ENCODE data around the gene PTGFRN. TPM values are rescaled to one million over a fixed set of nuclear protein-coding genes. Genes with fewer than 3 reads are reported as not detected.

The PTGFRN gene
- total RNA-seq, 4 donors from 2014 or later: 64.5 to 92.0 (median 83.9) TPM

GRCh38 chr1:116986421-116987255, 76.9 kb downstream of the PTGFRN start:
- H3K9me3 ChIP-seq: no peaks in the 10 kb centered on the region
- H3K4me3 ChIP-seq: no peak overlapping the region
- 83% methylated on average over 29 of the region's 29 CpGs for WGBS
- TF ChIP-seq POLR2A (IDR thresholded peaks at IDR 0.05) (no peak), CTCF (IDR thresholded peaks at IDR 0.05) (no peak), POLR2AphosphoS5 (IDR thresholded peaks at IDR 0.05) (no peak), EP300 (IDR thresholded peaks at IDR 0.05) (no peak)
- H3K4me1 ChIP-seq: peaks cover 30% of the 10 kb centered on the region
- DNase-seq (ENCODE audit: low spot score in 2 of 2): no peak
- H3K27ac ChIP-seq: no peak overlapping the region
- no peaks in the 10 kb centered on the region for H3K27me3 ChIP-seq
- peaks cover 21% of the 10 kb centered on the region for H3K36me3 ChIP-seq

- TF ChIP-seq POLR2AphosphoS5 (IDR thresholded peaks at IDR 0.05): no peak
- peaks cover 30% of the 10 kb centered on the region for H3K4me1 ChIP-seq
Observed at GRCh38 chr1:116987256-116987555, 77.5 kb downstream of the PTGFRN start.

GRCh38 chr1:116988248-116988647, 78.5 kb downstream of the PTGFRN start:
- Histone ChIP-seq H3K36me3 (peaks cover 21% of the 10 kb centered on the region), H3K27me3 (no peaks in the 10 kb centered on the region), H3K4me3 (no peak overlapping the region), H3K9me3 (no peaks in the 10 kb centered on the region), H3K27ac (no peak overlapping the region), H3K4me1 (peaks cover 30% of the 10 kb centered on the region)
- TF ChIP-seq POLR2AphosphoS5 (IDR thresholded peaks at IDR 0.05) (no peak), POLR2A (IDR thresholded peaks at IDR 0.05) (no peak), EP300 (IDR thresholded peaks at IDR 0.05) (no peak), CTCF (IDR thresholded peaks at IDR 0.05) (no peak)
- 62% methylated on average over 7 of the region's 7 CpGs for WGBS
- DNase-seq (ENCODE audit: low spot score in 2 of 2): no peak

More at GRCh38 chr1:116987256-116987555, 77.5 kb downstream of the PTGFRN start:
- no peak for DNase-seq (ENCODE audit: low spot score in 2 of 2)
- 87% methylated on average over 11 of the region's 11 CpGs for WGBS
- Histone ChIP-seq H3K9me3 (no peaks in the 10 kb centered on the region), H3K27ac (no peak overlapping the region), H3K27me3 (no peaks in the 10 kb centered on the region), H3K4me3 (no peak overlapping the region), H3K36me3 (peaks cover 21% of the 10 kb centered on the region)

GRCh38 chr1:116988908-116989307, 79.2 kb downstream of the PTGFRN start:
- TF ChIP-seq POLR2AphosphoS5 (IDR thresholded peaks at IDR 0.05) (no peak), POLR2A (IDR thresholded peaks at IDR 0.05) (no peak), CTCF (IDR thresholded peaks at IDR 0.05) (no peak), EP300 (IDR thresholded peaks at IDR 0.05) (no peak)
- Histone ChIP-seq H3K27me3 (no peaks in the 10 kb centered on the region), H3K9me3 (no peaks in the 10 kb centered on the region), H3K36me3 (peaks cover 21% of the 10 kb centered on the region), H3K4me3 (no peak overlapping the region), H3K4me1 (peaks cover 30% of the 10 kb centered on the region), H3K27ac (no peak overlapping the region)
- no peak for DNase-seq (ENCODE audit: low spot score in 2 of 2)
- WGBS: 51% methylated on average over 2 of the region's 2 CpGs

GRCh38 chr1:116989835-116990234, 80.1 kb downstream of the PTGFRN start:
- no peaks in the 10 kb centered on the region for H3K9me3 ChIP-seq
- no peak for TF ChIP-seq EP300 (IDR thresholded peaks at IDR 0.05)
- TF ChIP-seq POLR2A (IDR thresholded peaks at IDR 0.05): no peak
- no peak for TF ChIP-seq CTCF (IDR thresholded peaks at IDR 0.05)
- TF ChIP-seq POLR2AphosphoS5 (IDR thresholded peaks at IDR 0.05): no peak
- peaks cover 21% of the 10 kb centered on the region for H3K36me3 ChIP-seq
- H3K4me1 ChIP-seq: peaks cover 30% of the 10 kb centered on the region
- WGBS: 44% methylated on average over 5 of the region's 5 CpGs
- H3K27ac ChIP-seq: peak overlapping the region; percentile 69
- no peak overlapping the region for H3K4me3 ChIP-seq
- H3K27me3 ChIP-seq: no peaks in the 10 kb centered on the region
- DNase-seq (ENCODE audit: low spot score in 2 of 2): no peak
